Common myeloid progenitor, CD34-positive (primary cell): ENCODE results near the gene TBL1X.

Experiments used
- CTCF ChIA-PET: fragments of 350-600 bp; sonication (Branson Sonifier 250); formaldehyde crosslinking; loops from one replicate; lab custom pipeline; 2021; ENCODE audit warnings: antibody characterized with exemption; lab: Charles Lee
- POLR2A ChIA-PET: fragments of 350-600 bp; sonication (Branson Sonifier 250); formaldehyde crosslinking; loops from one replicate; lab custom pipeline; 2021; ENCODE audit warnings: antibody characterized with exemption; lab: Charles Lee
- DNase-seq, 3 donors: peaks; one replicate each; pipeline versions ENCODE4 v3.0.0 to v3.0.0-alpha.2; 2013
- H3K27ac ChIP-seq, 2 experiments: 1 replicate in 1 of 2; 2 replicates in 1 of 2; pipeline ENCODE4 v1.7.0; 2013; ENCODE audit warnings: inconsistent platforms in 2 of 2, low read length in 2 of 2, mild to moderate bottlenecking in 2 of 2, low read depth in 1 of 2, moderate library complexity in 1 of 2; ENCODE audit not compliant: severe bottlenecking in 2 of 2, insufficient read depth in 1 of 2, poor library complexity in 1 of 2
- H3K27me3 ChIP-seq, 5 experiments: replicated peaks in 2 of 5; 1 replicate in 3 of 5; 2 replicates in 2 of 5; pipeline versions ENCODE4 v1.6.1 to v1.7.0; 2013; ENCODE audit warnings: low read length in 4 of 5, mild to moderate bottlenecking in 2 of 5, moderate library complexity in 2 of 5, inconsistent platforms in 1 of 5; ENCODE audit not compliant: insufficient read depth in 5 of 5, control insufficient read depth in 4 of 5
- H3K36me3 ChIP-seq, 4 experiments: 1 replicate in 2 of 4; 2 replicates in 2 of 4; pipeline versions ENCODE4 v1.6.1 to v1.7.0; 2013; ENCODE audit warnings: low read length in 3 of 4, control low read depth in 1 of 4, mild to moderate bottlenecking in 1 of 4; ENCODE audit not compliant: control insufficient read depth in 4 of 4, insufficient read depth in 4 of 4
- H3K4me1 ChIP-seq, 4 experiments: 1 replicate in 3 of 4; 2 replicates in 1 of 4; pipeline versions ENCODE4 v1.6.1 to v1.7.1; 2013; ENCODE audit warnings: low read length in 3 of 4, mild to moderate bottlenecking in 3 of 4, control low read depth in 1 of 4, inconsistent platforms in 1 of 4, moderate library complexity in 1 of 4; ENCODE audit not compliant: control insufficient read depth in 4 of 4, insufficient read depth in 4 of 4; ENCODE audit errors: control extremely low read depth in 1 of 4
- H3K4me3 ChIP-seq, 7 experiments: 1 replicate in 4 of 7; 2 replicates in 3 of 7; pipeline versions ENCODE4 v1.5.1 to v1.7.0; 2013; ENCODE audit warnings: mild to moderate bottlenecking in 7 of 7, low read length in 6 of 7, moderate library complexity in 6 of 7, inconsistent platforms in 2 of 7, low read depth in 2 of 7, control low read depth in 1 of 7; ENCODE audit not compliant: insufficient read depth in 4 of 7, control insufficient read depth in 1 of 7; ENCODE audit errors: extremely low read depth in 1 of 7
- H3K9me3 ChIP-seq, 5 experiments: 1 replicate in 4 of 5; 2 replicates in 1 of 5; pipeline versions ENCODE4 v1.6.1 to v1.7.1; 2013; ENCODE audit warnings: low read length in 4 of 5, mild to moderate bottlenecking in 2 of 5, inconsistent platforms in 1 of 5, low read depth in 1 of 5, moderate library complexity in 1 of 5; ENCODE audit not compliant: control insufficient read depth in 4 of 5, insufficient read depth in 2 of 5; ENCODE audit errors: control extremely low read depth in 1 of 5
- WGBS: methylation state at CpG from one replicate; pipeline ENCODE4 v1.1.5; 2013; ENCODE audit not compliant: insufficient coverage; 5-methylcytosine and 5-hydroxymethylcytosine counted together

TBL1X gene

DNA sequence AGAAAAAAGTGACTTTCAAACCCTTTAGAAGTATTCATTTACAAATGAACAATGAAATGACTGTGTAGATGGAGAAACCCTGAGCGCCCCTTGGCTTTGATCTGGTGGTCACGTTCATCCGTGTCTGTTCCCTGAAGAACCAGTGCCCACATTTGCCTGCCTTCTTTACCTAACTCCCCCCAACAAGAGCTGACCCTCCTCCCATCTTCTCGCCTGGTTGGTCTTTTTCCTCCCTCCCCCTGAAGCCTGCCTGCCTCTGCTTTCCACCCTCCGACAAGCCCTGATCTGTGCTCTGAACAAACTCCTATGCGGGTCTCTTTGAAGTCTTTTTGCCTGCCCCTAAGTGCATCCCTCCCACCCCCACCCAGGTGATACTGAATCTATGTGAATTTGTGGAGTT is 18.5 kb downstream of the TBL1X start:
- peaks cover 0 to 5% (median 0%) of the 10 kb centered on the region in 5 experiments for H3K9me3 ChIP-seq
- no peak overlapping the region for H3K27ac ChIP-seq
- H3K4me1 ChIP-seq: no peaks in the 10 kb centered on the region
- WGBS: 74% methylated on average over 3 of the region's 6 CpGs
- DNase-seq: no peak
- no peaks in the 10 kb centered on the region for H3K27me3 ChIP-seq
- POLR2A ChIA-PET: no interaction called here
- CTCF ChIA-PET: no interaction called here
- H3K36me3 ChIP-seq: no peaks in the 10 kb centered on the region
- H3K4me3 ChIP-seq: no peak overlapping the region

DNA sequence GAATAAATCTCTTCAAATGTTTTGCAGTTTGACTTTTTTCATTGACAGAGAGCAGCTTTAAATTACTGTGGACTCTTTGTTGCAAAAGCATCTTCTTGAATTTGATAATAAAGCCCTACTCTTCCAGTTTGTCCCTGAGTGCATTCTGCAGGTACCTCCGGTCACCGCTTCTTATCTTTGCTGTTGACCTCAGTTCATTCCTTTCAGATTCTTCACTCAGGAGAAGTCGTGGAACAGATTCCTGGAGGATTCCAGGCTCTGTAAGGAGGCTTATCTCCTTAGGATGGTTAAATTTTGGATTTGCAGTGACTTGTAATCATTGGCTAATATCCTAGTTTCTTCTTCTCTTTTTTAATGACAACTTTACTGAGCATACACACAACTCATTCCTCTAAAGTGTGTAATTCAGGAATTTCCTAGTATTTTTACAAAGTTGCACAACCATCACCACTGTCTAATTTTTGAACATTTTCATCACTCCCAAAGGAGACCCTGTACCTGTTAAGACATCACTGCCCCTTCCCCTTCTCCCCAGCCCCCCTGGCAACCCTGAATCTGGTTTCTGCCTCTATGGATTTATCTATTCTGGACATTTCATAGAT is 22.0 kb downstream of the TBL1X start:
- 100% methylated on average over 3 of the region's 3 CpGs for WGBS
- H3K4me3 ChIP-seq: no peak overlapping the region
- POLR2A ChIA-PET: no interaction called here

DNA sequence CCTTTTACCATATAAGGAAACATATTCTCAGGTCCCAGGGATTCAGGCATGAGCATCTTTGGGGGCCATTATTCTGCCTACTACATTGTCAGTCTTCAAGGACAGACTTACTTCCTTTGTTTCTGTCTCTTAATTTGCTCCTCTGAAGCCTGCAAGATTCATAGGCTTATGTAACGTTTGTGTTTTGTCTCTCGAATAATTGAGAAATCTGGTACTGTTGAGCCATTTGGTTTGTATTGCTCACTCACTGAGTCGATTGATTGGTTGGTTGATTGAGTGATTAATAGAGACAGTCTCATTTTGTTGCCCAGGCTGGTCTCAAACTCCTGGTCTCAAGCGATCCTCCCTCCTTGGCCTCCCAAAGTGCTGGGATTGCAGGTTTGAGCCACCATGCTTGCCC is 23.7 kb downstream of the TBL1X start:
- ChIA-PET CTCF (no interaction called here), POLR2A (no interaction called here)
- Histone ChIP-seq H3K27me3 (peaks cover 0 to 4% (median 0%) of the 10 kb centered on the region in 5 experiments), H3K36me3 (no peaks in the 10 kb centered on the region), H3K4me1 (peaks cover 0 to 8% (median 2%) of the 10 kb centered on the region in 4 experiments), H3K27ac (no peak overlapping the region), H3K4me3 (no peak overlapping the region), H3K9me3 (peaks cover 0 to 3% (median 0%) of the 10 kb centered on the region in 5 experiments)
- no peak for DNase-seq
- WGBS: 65% methylated on average over 2 of the region's 4 CpGs

More for the DNA sequence above, 22.0 kb downstream of the TBL1X start:
- DNase-seq: no peak
- Histone ChIP-seq H3K4me1 (peaks cover 0 to under 1% (median 0%) of the 10 kb centered on the region in 4 experiments), H3K36me3 (no peaks in the 10 kb centered on the region), H3K27ac (no peak overlapping the region), H3K9me3 (peaks cover 0 to 3% (median 0%) of the 10 kb centered on the region in 5 experiments), H3K27me3 (peaks cover 0 to 4% (median 0%) of the 10 kb centered on the region in 5 experiments)
- CTCF ChIA-PET: no interaction called here

DNA sequence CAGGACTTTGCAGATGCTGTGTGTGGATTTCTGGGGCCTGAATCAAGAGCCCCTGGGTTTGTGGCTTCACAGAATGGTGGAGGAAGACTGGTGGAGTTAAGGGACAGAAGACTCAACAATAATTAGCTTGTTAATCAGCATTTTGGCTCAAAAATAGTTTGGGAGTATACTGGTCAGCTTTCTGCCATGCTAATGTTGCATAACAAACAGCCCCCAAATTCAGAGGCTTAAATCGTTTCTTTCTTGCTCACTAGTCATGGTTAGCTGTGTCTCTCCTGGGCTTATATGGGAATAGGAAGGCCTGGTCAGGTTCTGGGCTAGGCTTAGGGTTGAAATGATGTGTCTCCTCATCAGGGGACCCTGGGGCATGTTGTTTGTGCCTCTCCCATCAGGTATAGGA is 24.4 kb downstream of the TBL1X start:
- peaks cover 0 to 3% (median 0%) of the 10 kb centered on the region in 5 experiments for H3K9me3 ChIP-seq
- ChIA-PET POLR2A (no interaction called here), CTCF (interaction anchor here (0.9 kb wide), 1 partner anchor 17 kb away, joined by 3 read pairs; no protein-coding TSS in a partner anchor)
- no peak overlapping the region for H3K4me3 ChIP-seq
- DNase-seq: no peak
- H3K4me1 ChIP-seq: peaks cover 0 to 8% (median 2%) of the 10 kb centered on the region in 4 experiments
- WGBS: no CpG with 5 or more reads among the region's 1 CpG
- H3K27me3 ChIP-seq: peaks cover 0 to 4% (median 0%) of the 10 kb centered on the region in 5 experiments
- H3K36me3 ChIP-seq: no peaks in the 10 kb centered on the region
- no peak overlapping the region for H3K27ac ChIP-seq

DNA sequence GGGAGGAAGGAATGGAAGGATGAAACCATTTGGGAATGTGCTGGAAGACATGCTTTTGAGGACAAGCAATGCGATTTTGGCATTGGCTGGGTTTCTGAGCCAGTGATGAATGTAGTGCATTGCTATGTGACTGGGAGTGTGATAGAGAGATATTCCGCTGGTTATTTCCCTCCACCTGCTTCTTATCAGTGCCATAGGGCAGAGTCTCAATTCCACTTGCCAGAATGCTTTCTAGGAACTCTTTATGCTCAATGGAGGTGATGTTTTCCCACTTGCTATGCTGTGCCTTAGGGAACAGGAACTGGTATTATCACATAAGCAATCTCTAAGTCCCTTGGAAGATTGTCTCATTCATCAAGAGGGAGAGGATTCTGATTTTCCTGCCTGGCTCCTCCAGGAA is 28.0 kb downstream of the TBL1X start:
- no peak for DNase-seq
- POLR2A ChIA-PET: no interaction called here
- peaks cover 0 to 4% (median 0%) of the 10 kb centered on the region in 5 experiments for H3K27me3 ChIP-seq
- H3K27ac ChIP-seq: no peak overlapping the region
- peaks cover 0 to 8% (median 2%) of the 10 kb centered on the region in 4 experiments for H3K4me1 ChIP-seq
- CTCF ChIA-PET: no interaction called here
- H3K9me3 ChIP-seq: peaks cover 0 to 3% (median 0%) of the 10 kb centered on the region in 5 experiments
- WGBS: 100% methylated on average over 1 of the region's 2 CpGs
- peaks cover 0 to 4% (median 0%) of the 10 kb centered on the region in 4 experiments for H3K36me3 ChIP-seq
- no peak overlapping the region for H3K4me3 ChIP-seq

DNA sequence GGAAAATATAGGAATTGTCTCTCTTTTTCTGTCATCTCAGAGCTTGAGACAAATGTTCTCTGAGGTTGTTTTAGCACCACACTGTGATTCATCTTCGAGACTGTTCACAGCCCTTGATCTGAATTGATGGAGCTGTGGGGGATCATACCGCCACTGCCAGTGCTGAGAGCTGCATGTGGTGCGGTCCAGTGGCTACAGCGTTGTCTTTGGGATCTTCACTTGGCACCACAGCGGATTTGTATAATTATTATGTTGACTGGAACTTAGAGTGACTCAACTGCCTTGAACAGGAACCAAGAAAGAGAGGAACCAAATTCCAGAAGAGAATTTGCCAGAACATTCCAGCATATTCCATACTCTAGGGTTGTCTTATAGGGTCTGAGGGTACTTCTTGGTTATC is 29.1 kb downstream of the TBL1X start:
- ChIA-PET CTCF (no interaction called here), POLR2A (no interaction called here)
- peaks cover 0 to 4% (median 0%) of the 10 kb centered on the region in 5 experiments for H3K27me3 ChIP-seq
- peaks cover 0 to under 1% (median 0%) of the 10 kb centered on the region in 5 experiments for H3K9me3 ChIP-seq
- peaks cover 0 to 8% (median 2%) of the 10 kb centered on the region in 4 experiments for H3K4me1 ChIP-seq
- H3K27ac ChIP-seq: no peak overlapping the region
- no peak overlapping the region for H3K4me3 ChIP-seq
- 97% methylated on average over 4 of the region's 5 CpGs for WGBS
- peaks cover 0 to 4% (median 0%) of the 10 kb centered on the region in 4 experiments for H3K36me3 ChIP-seq
- no peak for DNase-seq

DNA sequence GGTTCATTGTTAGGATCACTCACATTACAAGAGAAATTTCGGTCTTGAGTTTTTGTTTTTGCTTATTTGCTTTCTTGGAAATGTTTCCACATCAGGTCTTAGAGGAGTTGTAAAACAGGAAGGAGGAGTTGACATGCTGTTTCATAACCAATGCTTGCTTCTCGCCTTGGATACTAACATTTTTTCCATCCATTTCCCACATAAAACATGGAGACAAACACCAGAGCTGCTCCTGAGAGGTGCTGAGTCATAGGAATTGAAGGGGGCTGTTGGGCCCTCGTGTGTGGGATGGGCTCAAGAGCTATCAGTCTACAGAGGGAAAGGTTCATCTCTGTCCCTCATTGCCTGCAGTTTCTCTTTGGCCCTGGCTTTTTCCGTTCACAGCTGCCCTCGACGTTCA is 29.9 kb downstream of the TBL1X start:
- Histone ChIP-seq H3K4me3 (no peak overlapping the region), H3K36me3 (peaks cover 0 to 4% (median 0%) of the 10 kb centered on the region in 4 experiments), H3K27ac (no peak overlapping the region), H3K4me1 (peaks cover 0 to 8% (median 2%) of the 10 kb centered on the region in 4 experiments), H3K9me3 (no peaks in the 10 kb centered on the region), H3K27me3 (no peaks in the 10 kb centered on the region)
- DNase-seq: no peak
- CTCF ChIA-PET: no interaction called here
- POLR2A ChIA-PET: no interaction called here
- 40% methylated on average over 2 of the region's 6 CpGs for WGBS
